ENCODE data around the gene MAMLD1. TPM values are rescaled to one million over a fixed set of nuclear protein-coding genes. Genes with fewer than 3 reads are reported as not detected.

Gene MAMLD1
- total and polyA plus RNA-seq, 2 of the 8 experiments (the other 6 are each of a cell fraction or from before 2014, with no cell fraction given), result 0.09 to 0.26 TPM

DNA sequence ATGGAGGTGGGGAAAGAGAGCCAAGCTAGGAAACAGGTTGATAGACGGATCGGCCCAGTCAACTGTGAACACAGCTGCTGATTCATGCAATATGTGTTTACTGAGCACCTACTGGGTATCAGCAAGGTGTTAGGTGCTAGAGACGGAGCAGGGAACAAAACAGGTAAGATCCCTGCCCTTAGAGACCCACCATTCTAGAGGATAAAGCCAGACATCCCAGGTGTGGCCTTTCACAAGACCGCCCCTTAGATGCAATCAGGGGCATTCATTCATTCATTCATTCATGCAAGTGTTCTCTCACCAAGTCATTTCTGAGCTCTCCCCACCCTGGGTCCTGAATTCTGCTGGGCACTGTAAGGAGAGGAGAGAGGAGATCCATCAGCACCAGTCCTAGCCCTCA lies 185.1 kb downstream of the MAMLD1 start:
- no peak overlapping the region for H3K18ac ChIP-seq (ENCODE audit: extremely low read depth, low read length)
- no peak overlapping the region for H2BK15ac ChIP-seq (ENCODE audit: low read length)
- H3K4me1 ChIP-seq (replicated peaks in 1 of 4; ENCODE audit: control insufficient read depth in 3 of 4, insufficient read depth in 4 of 4, low read length in 3 of 4), result peaks cover 0 to 9% (median 3%) of the 10 kb centered on the region in 4 experiments; a peak in 3 of 7 replicates
- H3K56ac ChIP-seq (replicated peaks; ENCODE audit: insufficient read length, low read depth, low read length), result no peak overlapping the region
- H3K23me2 ChIP-seq (ENCODE audit: low read depth, low read length), result no peaks in the 10 kb centered on the region; the same call in 1 of the 2 replicates
- no peaks in the 10 kb centered on the region for H3K79me1 ChIP-seq (ENCODE audit: low read depth, low read length)
- no peak overlapping the region for H3K4ac ChIP-seq (replicated peaks; ENCODE audit: insufficient read length, low read depth, low read length)
- CTCF ChIA-PET (ENCODE audit: partially characterized antibody), result interaction anchor here (0.8 kb wide), 1 partner anchor 39 kb away, joined by 4 read pairs; no protein-coding TSS in a partner anchor
- H3K23ac ChIP-seq (ENCODE audit: insufficient read length), result no peak overlapping the region
- H3K27ac ChIP-seq (ENCODE audit: low read depth, low read length), result no peak overlapping the region
- H2AFZ ChIP-seq (ENCODE audit: low read length), result peak overlapping the region; percentile 70; the same call in 1 of the 2 replicates
- FAIRE-seq, result no peak
- no peak overlapping the region for H2BK5ac ChIP-seq (ENCODE audit: low read depth, low read length)
- H2BK120ac ChIP-seq (replicated peaks; ENCODE audit: low read depth, low read length), result no peak overlapping the region
- H2BK20ac ChIP-seq (ENCODE audit: low read length), result no peak overlapping the region
- 65% methylated on average over 3 of the region's 4 CpGs; no CpG with 5 or more reads in 1 of the 2 experiments for WGBS, 2 experiments (ENCODE audit: extremely low coverage in 1 of 2, insufficient coverage in 1 of 2, insufficient read length in 1 of 2, insufficient replicate concordance in 2 of 2, low coverage in 1 of 2, low lambda C conversion rate in 2 of 2, missing lambda C conversion rate in 1 of 2)
- TF ChIP-seq TAF1 (IDR thresholded peaks at IDR 0.05; ENCODE audit: low read depth, low read length) (no peak), TCF12 (IDR thresholded peaks at IDR 0.05; ENCODE audit: low read depth, low read length) (peak; percentile 88), RAD21 (IDR thresholded peaks at IDR 0.05 in 1 of 2, conservative IDR thresholded peaks at IDR 0.05 in 1 of 2; ENCODE audit: low read depth in 2 of 2, low read length in 2 of 2) (no peak), BACH1 (IDR thresholded peaks at IDR 0.05; ENCODE audit: low read length) (no peak), TAF7 (optimal IDR thresholded peaks at IDR 0.05; ENCODE audit: borderline replicate concordance, low read depth, low read length) (no peak), EGR1 (IDR thresholded peaks at IDR 0.05; ENCODE audit: borderline replicate concordance, low read depth, low read length) (no peak), RXRA (IDR thresholded peaks at IDR 0.05; ENCODE audit: insufficient read depth, low read depth, low read length) (no peak)
- H3K14ac ChIP-seq (ENCODE audit: insufficient read length), result no peak overlapping the region
- H3K9ac ChIP-seq (replicated peaks in 1 of 4; ENCODE audit: extremely low read depth in 1 of 4, low read depth in 3 of 4, low read length in 3 of 4), result no peak overlapping the region
- H4K91ac ChIP-seq (replicated peaks; ENCODE audit: insufficient read length, low read length), result no peak overlapping the region
- H4K5ac ChIP-seq (ENCODE audit: insufficient read length, low read depth, low read length), result no peak overlapping the region
- no peaks in the 10 kb centered on the region for H3K79me2 ChIP-seq (ENCODE audit: control insufficient read depth in 1 of 2, insufficient read depth in 2 of 2, low read length in 2 of 2)
- POLR2A ChIA-PET (ENCODE audit: partially characterized antibody), result interaction anchor here (0.7 to 1.3 kb wide), 4 partner anchors 15 to 39 kb away, joined by 3 to 4 read pairs (median 4); no protein-coding TSS in a partner anchor
- H4K20me1 ChIP-seq (replicated peaks in 1 of 2; ENCODE audit: control insufficient read depth in 1 of 2, insufficient read depth in 2 of 2, low read length in 2 of 2), result no peaks in the 10 kb centered on the region
- no peak overlapping the region for H2BK12ac ChIP-seq (ENCODE audit: low read depth, low read length)
- peaks cover 0 to 39% (median 22%) of the 10 kb centered on the region in 4 experiments; a peak in 6 of 7 replicates for H3K27me3 ChIP-seq (replicated peaks in 1 of 4; ENCODE audit: control insufficient read depth in 3 of 4, extremely low read depth in 1 of 4, insufficient read depth in 3 of 4, low read length in 3 of 4)
- H3K4me2 ChIP-seq (ENCODE audit: insufficient read depth in 1 of 2, low read depth in 2 of 2, low read length in 2 of 2), result peak overlapping the region; percentile 61 to 63
- H3K9me3 ChIP-seq (ENCODE audit: insufficient read depth in 2 of 2, low read depth in 1 of 2, low read length in 1 of 2), result no peaks in the 10 kb centered on the region
- peak overlapping the region; percentile 71 for H4K8ac ChIP-seq (ENCODE audit: extremely low read depth, insufficient read depth, low read length)
- H2AK5ac ChIP-seq (ENCODE audit: low read depth, low read length), result no peak overlapping the region
- no peaks in the 10 kb centered on the region for H3K36me3 ChIP-seq (ENCODE audit: control insufficient read depth in 2 of 4, insufficient read depth in 4 of 4, low read length in 3 of 4)
- no peak for DNase-seq (ENCODE audit: low read depth in 1 of 2, low spot score in 2 of 2)
- peak overlapping the region in 2 of 4 experiments; percentile 12 to 49; a peak in 3 of 8 replicates for H3K4me3 ChIP-seq (ENCODE audit: extremely low read depth in 1 of 4, insufficient read depth in 2 of 4, low read depth in 3 of 4, low read length in 4 of 4)
